ENCODE data around the gene GNG12.

DNA sequence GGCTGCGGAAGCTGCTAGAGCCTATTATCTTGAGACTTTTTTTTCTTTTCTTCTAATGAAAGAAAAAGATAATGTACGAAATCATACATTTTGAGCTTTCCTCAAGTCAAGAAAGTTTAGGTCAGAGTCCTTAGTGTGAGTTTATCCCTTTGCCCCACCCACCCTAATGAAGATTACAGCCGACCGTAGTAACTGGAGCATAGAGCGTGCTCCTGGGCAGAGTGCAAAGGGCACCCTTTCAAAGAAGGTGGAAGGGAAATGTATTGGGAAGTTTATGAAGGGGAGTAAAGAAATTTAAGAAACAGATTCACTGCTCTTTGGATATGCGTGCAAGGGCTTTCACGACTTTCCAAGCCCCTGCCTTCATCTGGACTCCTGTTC is 17.2 kb downstream of the GNG12 start:
- TF ChIP-seq CTCF (IDR thresholded peaks at IDR 0.05) = no peak
- no peak for TF ChIP-seq POLR2A (IDR thresholded peaks at IDR 0.05)
